CD8-positive, alpha-beta memory T cell (primary cell): ENCODE measurements around the gene SEMA4A. TPM values are rescaled to one million over a fixed set of nuclear protein-coding genes. Genes with fewer than 3 reads are reported as not detected.

Experiments used
- CTCF ChIA-PET: fragments of 350-600 bp; sonication (Branson Sonifier 250); formaldehyde crosslinking; loops from one replicate; lab custom pipeline; 2021; ENCODE audit warnings: antibody characterized with exemption; lab: Charles Lee
- POLR2A ChIA-PET: fragments of 350-600 bp; sonication (Branson Sonifier 250); formaldehyde crosslinking; loops from one replicate; lab custom pipeline; 2021; ENCODE audit warnings: antibody characterized with exemption; lab: Charles Lee
- DNase-seq, 5 donors: peaks; one replicate each; pipeline versions ENCODE4 v3.0.0 to v3.0.0-alpha.2; 2020 to 2022; ENCODE audit warnings: mixed read lengths in 1 of 5
- H3K27ac ChIP-seq: one replicate; pipeline ENCODE4 v1.7.0; 2013; ENCODE audit warnings: low read depth, mild to moderate bottlenecking, low read length, moderate library complexity
- H3K27me3 ChIP-seq: 2 replicates; pipeline ENCODE4 v1.7.0; 2013; ENCODE audit warnings: low read length, mild to moderate bottlenecking; ENCODE audit not compliant: insufficient read depth, poor library complexity, severe bottlenecking
- H3K36me3 ChIP-seq: 2 replicates; pipeline ENCODE4 v1.7.0; 2013; ENCODE audit warnings: mild to moderate bottlenecking, low read length, moderate library complexity; ENCODE audit not compliant: insufficient read depth
- H3K4me1 ChIP-seq: 2 replicates; pipeline ENCODE4 v1.7.0; 2013; ENCODE audit warnings: mild to moderate bottlenecking, low read length, moderate library complexity; ENCODE audit not compliant: insufficient read depth
- H3K4me3 ChIP-seq: 2 replicates; pipeline ENCODE4 v1.7.0; 2013; ENCODE audit warnings: mild to moderate bottlenecking, low read length
- H3K9me3 ChIP-seq: 2 replicates; pipeline ENCODE4 v1.7.0; 2013; ENCODE audit warnings: mild to moderate bottlenecking, low read length
- H3K27ac Mint-ChIP-seq, 8 donors: one replicate each; pipeline ENCODE4 v1.8.0; 2020 to 2021; ENCODE audit warnings: mixed read lengths in 8 of 8, mild to moderate bottlenecking in 6 of 8, inconsistent platforms in 3 of 8, moderate library complexity in 3 of 8
- H3K27me3 Mint-ChIP-seq, 2 donors: one replicate each; pipeline ENCODE4 v1.8.0; 2020 to 2021; ENCODE audit warnings: mixed read lengths in 2 of 2, mild to moderate bottlenecking in 1 of 2, moderate library complexity in 1 of 2
- H3K36me3 Mint-ChIP-seq, 3 donors: one replicate each; pipeline ENCODE4 v1.8.0; 2020 to 2021; ENCODE audit warnings: mixed read lengths in 3 of 3, inconsistent platforms in 1 of 3, mild to moderate bottlenecking in 1 of 3
- H3K4me1 Mint-ChIP-seq, 3 donors: one replicate each; pipeline ENCODE4 v1.8.0; 2020 to 2021; ENCODE audit warnings: mixed read lengths in 3 of 3, inconsistent platforms in 1 of 3, mild to moderate bottlenecking in 1 of 3
- H3K4me3 Mint-ChIP-seq, 7 donors: one replicate each; pipeline ENCODE4 v1.8.0; 2020 to 2021; ENCODE audit warnings: mixed read lengths in 7 of 7, mild to moderate bottlenecking in 6 of 7, moderate library complexity in 4 of 7, inconsistent platforms in 2 of 7
- H3K9me3 Mint-ChIP-seq, 5 donors: one replicate each; pipeline ENCODE4 v1.8.0; 2020 to 2022; ENCODE audit warnings: mixed read lengths in 5 of 5, mild to moderate bottlenecking in 3 of 5, moderate library complexity in 2 of 5, inconsistent platforms in 1 of 5
- polyA plus RNA-seq: library from polyadenylated mRNA; unstranded; fragments of 300-500 nt; fragmentation: Illumina TruSeq; gene quantifications from one replicate; pipeline ENCODE4 v1.2.3, GENCODE V29; 2021
- total RNA-seq, 2 experiments: library from RNA; stranded (reverse); gene quantifications; one replicate each; pipeline ENCODE4 v1.2.3, GENCODE V29; 2021

The SEMA4A gene
- total and polyA plus RNA-seq, 3 experiments from 2014 or later = 10.7 to 23.0 (median 21.6) TPM

GRCh38 chr1:156110252-156110651, 43.1 kb upstream of the SEMA4A start:
- CTCF ChIA-PET = interaction anchor here (6.4 to 22.4 kb wide), 2 partner anchors 14 kb away, joined by 43 to 702 read pairs; partner anchors contain the start of gene LMNA
- H3K27ac ChIP-seq = no peak overlapping the region
- peaks cover 0 to 3% of the 10 kb centered on the region in 2 donors for H3K27me3 Mint-ChIP-seq
- H3K9me3 Mint-ChIP-seq = peaks cover 0 to 1% (median 0%) of the 10 kb centered on the region in 5 donors
- H3K4me3 ChIP-seq = no peak overlapping the region
- H3K36me3 ChIP-seq = no peaks in the 10 kb centered on the region
- H3K27ac Mint-ChIP-seq = peak overlapping the region; percentile 4 to 93 (median 74)
- H3K4me3 Mint-ChIP-seq = no peak overlapping the region
- peaks cover 3% of the 10 kb centered on the region for H3K27me3 ChIP-seq
- peaks cover 23 to 48% (median 31%) of the 10 kb centered on the region in 3 donors for H3K4me1 Mint-ChIP-seq
- no peaks in the 10 kb centered on the region for H3K9me3 ChIP-seq
- POLR2A ChIA-PET = no interaction called here
- no peak for DNase-seq
- H3K4me1 ChIP-seq = peaks cover 26% of the 10 kb centered on the region
- H3K36me3 Mint-ChIP-seq = peaks cover 0 to 7% (median 0%) of the 10 kb centered on the region in 3 donors

- H3K4me1 Mint-ChIP-seq = peaks cover 23 to 46% (median 29%) of the 10 kb centered on the region in 3 donors
- peaks cover 0 to 15% (median 0%) of the 10 kb centered on the region in 3 donors for H3K36me3 Mint-ChIP-seq
- H3K27me3 Mint-ChIP-seq = peaks cover 0 to 7% of the 10 kb centered on the region in 2 donors
These were observed 41.9 kb upstream of the SEMA4A start for GRCh38 chr1:156111355-156111962.

GRCh38 chr1:156112276-156113137, 40.9 kb upstream of the SEMA4A start:
- Histone ChIP-seq H3K4me1 (peaks cover 17% of the 10 kb centered on the region), H3K27me3 (peaks cover 3% of the 10 kb centered on the region), H3K27ac (no peak overlapping the region), H3K36me3 (no peaks in the 10 kb centered on the region), H3K4me3 (no peak overlapping the region), H3K9me3 (no peaks in the 10 kb centered on the region)
- Mint-ChIP-seq H3K27me3 (peaks cover 0 to 8% of the 10 kb centered on the region in 2 donors), H3K9me3 (peaks cover 0 to 2% (median 0%) of the 10 kb centered on the region in 5 donors), H3K4me1 (peaks cover 19 to 40% (median 26%) of the 10 kb centered on the region in 3 donors), H3K36me3 (peaks cover 0 to 15% (median 0%) of the 10 kb centered on the region in 3 donors), H3K4me3 (peak overlapping the region in 3 of 7 donors; percentile 32 to 90 (median 89)), H3K27ac (peak overlapping the region in 7 of 8 donors; percentile 42 to 98 (median 81))
- ChIA-PET POLR2A (interaction anchor here (0.7 kb wide), 1 partner anchor 17 kb away, joined by 4 read pairs; no protein-coding TSS in a partner anchor), CTCF (interaction anchor here (0.6 to 25.4 kb wide), 4 partner anchors 11 to 18 kb away, joined by 3 to 702 read pairs (median 43); no protein-coding TSS in a partner anchor)
- no peak for DNase-seq

More at GRCh38 chr1:156111355-156111962, 41.9 kb upstream of the SEMA4A start:
- Mint-ChIP-seq H3K4me3 (no peak overlapping the region), H3K9me3 (peaks cover 0 to 2% (median 0%) of the 10 kb centered on the region in 5 donors), H3K27ac (peak overlapping the region in 6 of 8 donors; percentile 57 to 98 (median 86))
- Histone ChIP-seq H3K4me3 (no peak overlapping the region), H3K27me3 (peaks cover 3% of the 10 kb centered on the region), H3K27ac (no peak overlapping the region), H3K4me1 (peaks cover 24% of the 10 kb centered on the region), H3K36me3 (no peaks in the 10 kb centered on the region), H3K9me3 (no peaks in the 10 kb centered on the region)
- no peak for DNase-seq
- POLR2A ChIA-PET = no interaction called here
- CTCF ChIA-PET = interaction anchor here (1.5 to 25.4 kb wide), 2 partner anchors 12 to 19 kb away, joined by 8 to 702 read pairs; no protein-coding TSS in a partner anchor

GRCh38 chr1:156113282-156113950, 40.0 kb upstream of the SEMA4A start:
- Mint-ChIP-seq H3K27me3 (peaks cover 0 to 8% of the 10 kb centered on the region in 2 donors), H3K4me1 (peaks cover 21 to 43% (median 29%) of the 10 kb centered on the region in 3 donors), H3K4me3 (peak overlapping the region; percentile 29 to 96 (median 90)), H3K27ac (peak overlapping the region; percentile 51 to 100 (median 97)), H3K36me3 (peaks cover 0 to 17% (median 0%) of the 10 kb centered on the region in 3 donors), H3K9me3 (peaks cover 0 to 2% (median 0%) of the 10 kb centered on the region in 5 donors)
- peaks cover 17% of the 10 kb centered on the region for H3K4me1 ChIP-seq
- ChIA-PET CTCF (interaction anchor here (0.6 to 25.4 kb wide), 3 partner anchors 10 to 15 kb away, joined by 3 to 702 read pairs (median 78); no protein-coding TSS in a partner anchor), POLR2A (interaction anchor here (0.5 to 1.3 kb wide), 3 partner anchors 9 to 16 kb away, joined by 3 to 5 read pairs (median 4); no protein-coding TSS in a partner anchor)
- no peak for DNase-seq
- peak overlapping the region; percentile 93 for H3K27ac ChIP-seq
- H3K9me3 ChIP-seq = no peaks in the 10 kb centered on the region
- no peak overlapping the region for H3K4me3 ChIP-seq
- no peaks in the 10 kb centered on the region for H3K36me3 ChIP-seq
- peaks cover 3% of the 10 kb centered on the region for H3K27me3 ChIP-seq

- H3K27me3 ChIP-seq = peaks cover 3% of the 10 kb centered on the region
- no peaks in the 10 kb centered on the region for H3K36me3 ChIP-seq
- H3K36me3 Mint-ChIP-seq = peaks cover 0 to 19% (median 0%) of the 10 kb centered on the region in 3 donors
- H3K27me3 Mint-ChIP-seq = peaks cover 0 to 8% of the 10 kb centered on the region in 2 donors
- H3K4me1 Mint-ChIP-seq = peaks cover 24 to 48% (median 32%) of the 10 kb centered on the region in 3 donors
- H3K27ac Mint-ChIP-seq = peak within 1 kb of the TSS; percentile 81 to 100 (median 97)
- peak within 1 kb of the TSS; percentile 90 to 98 (median 93) for H3K4me3 Mint-ChIP-seq
- peak within 1 kb of the TSS; percentile 77 for H3K4me3 ChIP-seq
- H3K9me3 ChIP-seq = no peaks in the 10 kb centered on the region
- H3K27ac ChIP-seq = peak within 1 kb of the TSS; percentile 93
- peaks cover 0 to 2% (median 0%) of the 10 kb centered on the region in 5 donors for H3K9me3 Mint-ChIP-seq
- CTCF ChIA-PET = interaction anchor here (9.0 to 25.4 kb wide), 2 partner anchors 14 to 15 kb away, joined by 78 to 702 read pairs; no protein-coding TSS in a partner anchor
- DNase-seq = peak; percentile 34 to 91 (median 73)
- POLR2A ChIA-PET = interaction anchor here (0.5 to 1.9 kb wide), 6 partner anchors 8 to 98 kb away, joined by 3 to 10 read pairs (median 4); partner anchors contain the start of gene PMF1
- peaks cover 17% of the 10 kb centered on the region for H3K4me1 ChIP-seq
These were observed 39.1 kb upstream of the SEMA4A start, which contains the start of gene LMNA for GRCh38 chr1:156114101-156114918. Gene LMNA (plus strand): TSS chr1:156114711. CDS start chr1:156114919, 208 bp downstream.

GRCh38 chr1:156114919-156115513, 38.4 kb upstream of the SEMA4A start:
- H3K36me3 ChIP-seq = no peaks in the 10 kb centered on the region
- peak overlapping the region; percentile 90 to 98 (median 93) for H3K4me3 Mint-ChIP-seq
- H3K27me3 ChIP-seq = peaks cover 3% of the 10 kb centered on the region
- ChIA-PET CTCF (interaction anchor here (9.0 to 25.4 kb wide), 2 partner anchors 13 to 16 kb away, joined by 78 to 702 read pairs; no protein-coding TSS in a partner anchor), POLR2A (interaction anchor here (0.6 to 1.9 kb wide), 7 partner anchors 8 to 98 kb away, joined by 3 to 10 read pairs (median 3); partner anchors contain the start of gene PMF1)
- H3K9me3 ChIP-seq = no peaks in the 10 kb centered on the region
- peaks cover 27 to 55% (median 37%) of the 10 kb centered on the region in 3 donors for H3K4me1 Mint-ChIP-seq
- peak overlapping the region; percentile 93 for H3K27ac ChIP-seq
- peak overlapping the region; percentile 77 for H3K4me3 ChIP-seq
- H3K36me3 Mint-ChIP-seq = peaks cover 0 to 22% (median 0%) of the 10 kb centered on the region in 3 donors
- H3K4me1 ChIP-seq = peaks cover 20% of the 10 kb centered on the region
- peaks cover 0 to 2% (median 0%) of the 10 kb centered on the region in 5 donors for H3K9me3 Mint-ChIP-seq
- peaks cover 0 to 8% of the 10 kb centered on the region in 2 donors for H3K27me3 Mint-ChIP-seq
- H3K27ac Mint-ChIP-seq = peak overlapping the region; percentile 64 to 100 (median 97)
- peak in 3 of 5 donors; percentile 8 to 33 (median 26) for DNase-seq
